Nasal cavity respiratory epithelium epithelial cell of viscerocranial mucosa (primary cell): ENCODE data around the gene CCDC142. TPM values are rescaled to one million over a fixed set of nuclear protein-coding genes. Genes with fewer than 3 reads are reported as not detected.

Source experiments
- total RNA-seq: library from RNA; depleted of rRNA; stranded (reverse); fragments of >200 nt; gene quantifications from 2 replicates; pipeline ENCODE4 v1.2.3, GENCODE V29; 2014

CCDC142 gene
- total RNA-seq, 1 donor from 2014 or later = 12.7 TPM

Other genes with a start within 250 kb of the CCDC142 start
- gene SLC4A5, start 139.6 kb downstream of the CCDC142 start, total RNA-seq = under 0.01 and 0.21 TPM in 2 replicates
- gene DCTN1, start 102.7 kb downstream of the CCDC142 start, total RNA-seq = 52.6 and 114 TPM in 2 replicates
- under 0.01 and 0.85 TPM in 2 replicates for gene C2orf81, start 61.4 kb downstream of the CCDC142 start, total RNA-seq
- 16.9 and 19.5 TPM in 2 replicates for gene WDR54, start 61.3 kb downstream of the CCDC142 start, total RNA-seq
- 33.2 and 51.9 TPM in 2 replicates for gene RTKN, start 41.1 kb downstream of the CCDC142 start, total RNA-seq
- 9.9 and 14.5 TPM in 2 replicates for gene INO80B, start 27.9 kb downstream of the CCDC142 start, total RNA-seq
- 24.4 and 27.7 TPM in 2 replicates for gene WBP1, start 24.6 kb downstream of the CCDC142 start, total RNA-seq
- gene MOGS, start 17.6 kb downstream of the CCDC142 start, total RNA-seq = 64.4 and 67.0 TPM in 2 replicates
- 18.4 and 27.0 TPM in 2 replicates for gene MRPL53, start 10.3 kb downstream of the CCDC142 start, total RNA-seq
- 6.8 and 11.6 TPM in 2 replicates for gene TTC31, start 83 bp upstream of the CCDC142 start, total RNA-seq
- 0.68 and 1.00 TPM in 2 replicates for gene LBX2, start 16.6 kb upstream of the CCDC142 start, total RNA-seq
- gene PCGF1, start 24.7 kb upstream of the CCDC142 start, total RNA-seq = 36.4 and 39.0 TPM in 2 replicates
- not detected in 2 replicates for gene TLX2, start 31.5 kb upstream of the CCDC142 start, total RNA-seq
- 1.0 and 3.9 TPM in 2 replicates for gene DQX1, start 43.2 kb upstream of the CCDC142 start, total RNA-seq
- gene AUP1, start 46.7 kb upstream of the CCDC142 start, total RNA-seq = 111 and 175 TPM in 2 replicates
- 31.9 and 59.8 TPM in 2 replicates for gene HTRA2, start 46.9 kb upstream of the CCDC142 start, total RNA-seq
- gene LOXL3, start 70.9 kb upstream of the CCDC142 start, total RNA-seq = 0.28 and 0.34 TPM in 2 replicates
- 0.68 and 2.1 TPM in 2 replicates for gene DOK1, start 71.7 kb upstream of the CCDC142 start, total RNA-seq
- gene M1AP, start 165.3 kb upstream of the CCDC142 start, total RNA-seq = 2.1 and 2.8 TPM in 2 replicates
- gene SEMA4F, start 171.2 kb upstream of the CCDC142 start, total RNA-seq = 3.1 and 10.8 TPM in 2 replicates